ENCODE results near the gene GON7. TPM values are rescaled to one million over a fixed set of nuclear protein-coding genes. Genes with fewer than 3 reads are reported as not detected.
"Not testable (repeated sequence)": the region's sequence is repeated elsewhere in the genome, so short reads cannot be mapped to it uniquely, and the experiment has no call there.

Gene GON7
- total and polyA plus RNA-seq, 10 donors, result 7.2 to 27.0 (median 10.8) TPM

- 89 to 94% (median 93%) methylated on average over 10 of the region's 10 CpGs for WGBS, 5 donors
- no peak for TF ChIP-seq CTCF (IDR thresholded peaks at IDR 0.05 in 8 of 11, conservative IDR thresholded peaks at IDR 0.05 in 3 of 11)
- no peak for TF ChIP-seq POLR2A (IDR thresholded peaks at IDR 0.05)
- TF ChIP-seq POLR2AphosphoS5 (IDR thresholded peaks at IDR 0.05), result no peak
- Histone ChIP-seq H3K9me3 (no peaks in the 10 kb centered on the region), H3K4me3 (no peak overlapping the region), H3K27me3 (replicated peaks in 1 of 7) (no peaks in the 10 kb centered on the region), H3K27ac (no peak overlapping the region), H3K4me1 (peaks cover 0 to 3% (median 0%) of the 10 kb centered on the region in 6 donors), H3K36me3 (peaks cover 0 to 100% (median 81%) of the 10 kb centered on the region in 6 donors)
- peak; percentile 22 for DNase-seq
- intact Hi-C loops (cut with DNase I; ENCODE audit: low total_unique reads), result no loop called here
Observed at GRCh38 chr14:93245764-93246420, 39.0 kb upstream of the GON7 start.

DNA sequence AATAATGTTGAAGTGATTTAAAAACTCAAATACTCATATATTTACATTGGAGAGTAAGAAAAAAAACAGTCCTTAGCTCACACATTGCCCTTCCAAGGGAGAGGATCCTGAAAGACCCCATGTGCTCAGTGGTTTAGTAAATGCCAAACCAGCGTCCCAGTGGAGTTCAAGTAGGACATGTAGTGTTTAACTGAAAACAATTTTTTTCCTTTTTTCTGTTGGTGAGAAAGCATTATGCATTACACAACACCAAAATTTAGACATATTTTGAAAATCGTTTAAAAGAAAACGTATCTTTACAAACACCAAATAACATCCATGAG is 33.8 kb upstream of the GON7 start:
- no peaks in the 10 kb centered on the region for H3K4me1 ChIP-seq
- H3K4me3 ChIP-seq, result no peak overlapping the region
- no peak overlapping the region for H3K27ac ChIP-seq
- H3K9me3 ChIP-seq, result no peaks in the 10 kb centered on the region
- no peak for TF ChIP-seq CTCF (IDR thresholded peaks at IDR 0.05 in 8 of 11, conservative IDR thresholded peaks at IDR 0.05 in 3 of 11)
- no peak for TF ChIP-seq POLR2AphosphoS5 (IDR thresholded peaks at IDR 0.05)
- no peak for TF ChIP-seq POLR2A (IDR thresholded peaks at IDR 0.05)
- intact Hi-C loops (cut with DNase I; ENCODE audit: low total_unique reads), result no loop called here
- no peak for DNase-seq
- 80 to 93% (median 86%) methylated on average over 3 of the region's 3 CpGs for WGBS, 5 donors
- H3K36me3 ChIP-seq, result peaks cover 0 to 71% (median 55%) of the 10 kb centered on the region in 6 donors
- no peaks in the 10 kb centered on the region for H3K27me3 ChIP-seq (replicated peaks in 1 of 7)

DNA sequence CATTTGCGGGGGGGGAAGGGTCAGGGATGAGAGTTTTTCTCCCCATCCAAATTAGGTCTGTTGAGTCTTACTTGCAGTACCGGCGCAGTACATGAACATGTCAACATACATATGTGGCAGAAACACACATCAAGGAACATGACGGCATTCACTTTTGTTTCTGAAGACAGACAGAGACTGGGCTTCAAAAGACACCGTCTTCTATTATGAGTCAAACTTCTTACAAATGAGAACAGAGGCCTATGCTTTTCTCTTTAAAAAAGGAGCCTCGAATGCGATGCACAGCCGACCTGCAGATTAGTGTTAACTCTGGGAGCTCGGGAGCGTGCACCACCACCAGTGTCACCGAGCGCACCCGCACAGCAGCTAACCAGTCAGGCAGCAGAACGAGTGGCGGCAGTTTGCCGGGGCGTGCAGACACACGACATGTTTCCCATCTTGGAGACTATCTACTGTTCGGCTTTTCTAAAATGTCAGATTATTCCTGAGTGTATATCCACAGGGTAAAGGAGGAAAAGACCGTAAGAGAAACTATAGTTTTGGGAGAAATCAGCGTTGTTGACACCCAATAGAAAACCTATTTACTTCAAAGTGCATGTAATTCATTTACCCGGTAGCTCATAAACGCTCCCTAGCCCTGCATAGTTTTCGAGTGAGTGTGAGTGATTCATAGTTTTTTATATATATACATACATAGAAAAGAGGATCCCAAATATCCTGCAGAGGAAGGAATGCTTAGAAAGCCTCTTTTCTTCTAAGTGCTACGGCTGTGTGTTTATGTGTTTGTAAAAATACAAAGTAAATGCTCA is 33.2 kb upstream of the GON7 start:
- no peaks in the 10 kb centered on the region for H3K4me1 ChIP-seq
- no peak overlapping the region for H3K4me3 ChIP-seq
- 94 to 96% (median 95%) methylated on average over 25 of the region's 25 CpGs for WGBS, 5 donors
- H3K27ac ChIP-seq, result no peak overlapping the region
- no peaks in the 10 kb centered on the region for H3K9me3 ChIP-seq
- DNase-seq, result no peak
- TF ChIP-seq POLR2A (IDR thresholded peaks at IDR 0.05), result no peak
- TF ChIP-seq CTCF (IDR thresholded peaks at IDR 0.05 in 8 of 11, conservative IDR thresholded peaks at IDR 0.05 in 3 of 11), result no peak
- TF ChIP-seq POLR2AphosphoS5 (IDR thresholded peaks at IDR 0.05), result peak in 1 of 3 donors; percentile 28
- intact Hi-C loops (cut with DNase I; ENCODE audit: low total_unique reads), result loop anchor here (10.0 kb wide), 1 partner anchor 305 kb away; no protein-coding TSS in a partner anchor
- no peaks in the 10 kb centered on the region for H3K27me3 ChIP-seq (replicated peaks in 1 of 7)
- H3K36me3 ChIP-seq, result peaks cover 0 to 65% (median 50%) of the 10 kb centered on the region in 6 donors

GRCh38 chr14:93234798-93235197 is 27.9 kb upstream of the GON7 start:
- WGBS, 5 donors, result 60 to 76% (median 66%) methylated on average over 10 of the region's 10 CpGs
- TF ChIP-seq POLR2A (IDR thresholded peaks at IDR 0.05), result no peak
- no peak for TF ChIP-seq POLR2AphosphoS5 (IDR thresholded peaks at IDR 0.05)
- no peak for TF ChIP-seq CTCF (IDR thresholded peaks at IDR 0.05 in 8 of 11, conservative IDR thresholded peaks at IDR 0.05 in 3 of 11)
- H3K36me3 ChIP-seq, result peaks cover 0 to 17% (median 2%) of the 10 kb centered on the region in 6 donors
- no peak overlapping the region for H3K27ac ChIP-seq
- intact Hi-C loops (cut with DNase I; ENCODE audit: low total_unique reads), result loop anchor here (10.0 kb wide), 1 partner anchor 310 kb away; no protein-coding TSS in a partner anchor
- DNase-seq, result no peak
- no peak overlapping the region for H3K4me3 ChIP-seq
- peaks cover 0 to 7% (median 0%) of the 10 kb centered on the region in 7 donors for H3K27me3 ChIP-seq (replicated peaks in 1 of 7)
- peaks cover 0 to 19% (median 0%) of the 10 kb centered on the region in 6 donors for H3K4me1 ChIP-seq
- H3K9me3 ChIP-seq, result no peaks in the 10 kb centered on the region

GRCh38 chr14:93233078-93233477 is 26.2 kb upstream of the GON7 start:
- WGBS, 5 donors, result 84 to 93% (median 87%) methylated on average over 5 of the region's 5 CpGs
- not testable (repeated sequence) for DNase-seq; H3K27me3 ChIP-seq (replicated peaks in 1 of 7); H3K9me3 ChIP-seq; H3K4me3 ChIP-seq; H3K27ac ChIP-seq
- peaks cover 0 to 19% (median 0%) of the 10 kb centered on the region in 6 donors for H3K4me1 ChIP-seq
- intact Hi-C loops (cut with DNase I; ENCODE audit: low total_unique reads), result loop anchor here (10.0 kb wide), 1 partner anchor 312 kb away; no protein-coding TSS in a partner anchor
- H3K36me3 ChIP-seq, result peaks cover 0 to 22% (median 11%) of the 10 kb centered on the region in 6 donors

Data from spleen (tissue), 11 donors.